GM18505 (cell line): ENCODE results near the gene AMN.

Experiments used
- ATAC-seq: cut with Tn5 transposase; IDR thresholded peaks from one replicate; pipeline ENCODE4 v1.9.1; 2021; ENCODE audit not compliant: unreplicated experiment
- POLR2A ChIP-seq: IDR thresholded peaks from 4 replicates; pipeline ENCODE4 v1.6.1; 2011; ENCODE audit warnings: borderline replicate concordance; ENCODE audit not compliant: insufficient read depth, insufficient read length; ENCODE audit errors: extremely low read depth

Gene AMN

GRCh38 chr14:102903889-102904512 is 18.5 kb upstream of the AMN start:
- TF ChIP-seq POLR2A = no peak
- ATAC-seq = no peak

GRCh38 chr14:102905116-102906108 is 17.1 kb upstream of the AMN start:
- TF ChIP-seq POLR2A = no peak
- no peak for ATAC-seq

GRCh38 chr14:102906616-102907302 is 15.7 kb upstream of the AMN start:
- TF ChIP-seq POLR2A = no peak
- ATAC-seq = no peak

GRCh38 chr14:102907303-102907844 is 15.1 kb upstream of the AMN start:
- ATAC-seq = no peak
- TF ChIP-seq POLR2A = no peak

GRCh38 chr14:102907980-102908730 is 14.3 kb upstream of the AMN start:
- ATAC-seq = no peak
- TF ChIP-seq POLR2A = peak; percentile 27

GRCh38 chr14:102908766-102909455 is 13.6 kb upstream of the AMN start:
- ATAC-seq = no peak
- TF ChIP-seq POLR2A = no peak

GRCh38 chr14:102909462-102909861 is 13.0 kb upstream of the AMN start:
- TF ChIP-seq POLR2A = no peak
- ATAC-seq = no peak

- ATAC-seq = no peak
Observed at GRCh38 chr14:102909911-102910310, 12.6 kb upstream of the AMN start.

GRCh38 chr14:102910442-102910841 is 12.0 kb upstream of the AMN start:
- no peak for ATAC-seq
- TF ChIP-seq POLR2A = no peak

More at GRCh38 chr14:102909911-102910310, 12.6 kb upstream of the AMN start:
- TF ChIP-seq POLR2A = no peak

GRCh38 chr14:102911541-102911951 is 10.9 kb upstream of the AMN start:
- no peak for ATAC-seq

GRCh38 chr14:102911991-102912761 is 10.3 kb upstream of the AMN start:
- TF ChIP-seq POLR2A = peak; percentile 24
- no peak for ATAC-seq

More at GRCh38 chr14:102911541-102911951, 10.9 kb upstream of the AMN start:
- no peak for TF ChIP-seq POLR2A
